NT2/D1 (cell line): ENCODE data around the gene ATOSA.

Experiments
- YY1 ChIP-seq: IDR thresholded peaks from 2 replicates; pipeline ENCODE4 v1.6.1; 2011; ENCODE audit not compliant: insufficient read length, insufficient read depth
- ZNF274 ChIP-seq: IDR thresholded peaks from 2 replicates; pipeline ENCODE4 v1.6.1; 2011; ENCODE audit warnings: mild to moderate bottlenecking, low read depth, low read length

DNA sequence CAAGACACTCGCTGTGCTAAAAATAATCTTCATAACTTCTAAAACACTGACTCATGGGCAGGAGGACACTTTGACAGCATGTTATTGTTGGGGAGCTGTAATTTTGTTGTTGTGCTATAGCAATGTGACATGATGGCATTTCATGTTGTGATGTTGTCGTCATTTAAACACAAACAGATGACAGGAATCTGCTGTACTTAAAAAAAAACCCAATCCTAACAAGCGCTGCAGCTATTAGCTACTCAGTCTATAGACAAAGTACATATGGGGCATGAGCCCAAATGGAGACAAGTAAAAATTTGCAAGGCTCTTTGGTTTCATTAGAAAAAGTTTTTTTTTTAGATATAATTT, 828 bp upstream of the ATOSA start:
- no peak for TF ChIP-seq YY1
- TF ChIP-seq ZNF274 = no peak
